ENCODE data around the gene CSNK2A2. TPM values are rescaled to one million over a fixed set of nuclear protein-coding genes. Genes with fewer than 3 reads are reported as not detected.

CSNK2A2 gene
- total and polyA plus RNA-seq, 2 of the 8 experiments (the other 6 are each of a cell fraction or from before 2014, with no cell fraction given), result 37.9 to 128 TPM

GRCh38 chr16:58124601-58124915 lies 73.3 kb downstream of the CSNK2A2 start:
- no peak overlapping the region for H3K4me3 ChIP-seq (ENCODE audit: extremely low read depth in 1 of 4, insufficient read depth in 2 of 4, low read depth in 3 of 4, low read length in 4 of 4)
- no peak overlapping the region for H4K91ac ChIP-seq (replicated peaks; ENCODE audit: insufficient read length, low read length)
- peaks cover 11% of the 10 kb centered on the region; the same call in 1 of the 2 replicates for H3K79me1 ChIP-seq (ENCODE audit: low read depth, low read length)
- H3K9ac ChIP-seq (replicated peaks in 1 of 4; ENCODE audit: extremely low read depth in 1 of 4, low read depth in 3 of 4, low read length in 3 of 4), result no peak overlapping the region
- CTCF ChIA-PET (ENCODE audit: partially characterized antibody), result interaction anchor here (1.5 to 19.7 kb wide), 2 partner anchors 15 to 94 kb away, joined by 4 to 362 read pairs; partner anchors contain the start of gene MMP15
- no peaks in the 10 kb centered on the region for H3K9me3 ChIP-seq (ENCODE audit: insufficient read depth in 2 of 2, low read depth in 1 of 2, low read length in 1 of 2)
- no peak overlapping the region for H2BK15ac ChIP-seq (ENCODE audit: low read length)
- 94% methylated on average over 1 of the region's 1 CpG; no CpG with 5 or more reads in 1 of the 2 experiments for WGBS, 2 experiments (ENCODE audit: extremely low coverage in 1 of 2, insufficient coverage in 1 of 2, insufficient read length in 1 of 2, insufficient replicate concordance in 2 of 2, low coverage in 1 of 2, low lambda C conversion rate in 2 of 2, missing lambda C conversion rate in 1 of 2)
- no peak overlapping the region for H3K56ac ChIP-seq (replicated peaks; ENCODE audit: insufficient read length, low read depth, low read length)
- DNase-seq (ENCODE audit: low read depth in 1 of 2, low spot score in 2 of 2), result no peak
- H2BK5ac ChIP-seq (ENCODE audit: low read depth, low read length), result no peak overlapping the region
- H2BK12ac ChIP-seq (ENCODE audit: low read depth, low read length), result no peak overlapping the region
- H3K36me3 ChIP-seq (ENCODE audit: control insufficient read depth in 2 of 4, insufficient read depth in 4 of 4, low read length in 3 of 4), result no peaks in the 10 kb centered on the region
- H2AFZ ChIP-seq (ENCODE audit: low read length), result no peak overlapping the region
- no peak overlapping the region for H4K5ac ChIP-seq (ENCODE audit: insufficient read length, low read depth, low read length)
- no peaks in the 10 kb centered on the region for H3K27me3 ChIP-seq (replicated peaks in 1 of 4; ENCODE audit: control insufficient read depth in 3 of 4, extremely low read depth in 1 of 4, insufficient read depth in 3 of 4, low read length in 3 of 4)
- no peak overlapping the region for H3K14ac ChIP-seq (ENCODE audit: insufficient read length)
- peaks cover 39 to 40% of the 10 kb centered on the region in 2 experiments for H4K20me1 ChIP-seq (replicated peaks in 1 of 2; ENCODE audit: control insufficient read depth in 1 of 2, insufficient read depth in 2 of 2, low read length in 2 of 2)
- H2AK5ac ChIP-seq (ENCODE audit: low read depth, low read length), result no peak overlapping the region
- peaks cover 4% of the 10 kb centered on the region; the same call in 1 of the 2 replicates for H3K23me2 ChIP-seq (ENCODE audit: low read depth, low read length)
- no peak overlapping the region for H3K27ac ChIP-seq (ENCODE audit: low read depth, low read length)
- H2BK20ac ChIP-seq (ENCODE audit: low read length), result no peak overlapping the region
- H3K4me1 ChIP-seq (replicated peaks in 1 of 4; ENCODE audit: control insufficient read depth in 3 of 4, insufficient read depth in 4 of 4, low read length in 3 of 4), result peaks cover 4 to 16% (median 5%) of the 10 kb centered on the region in 4 experiments; a peak in 4 of 7 replicates
- no peak overlapping the region for H2BK120ac ChIP-seq (replicated peaks; ENCODE audit: low read depth, low read length)
- no peak overlapping the region for H3K23ac ChIP-seq (ENCODE audit: insufficient read length)
- TF ChIP-seq FOSL1 (IDR thresholded peaks at IDR 0.05; ENCODE audit: insufficient read depth, low read depth, low read length) (no peak), TAF1 (IDR thresholded peaks at IDR 0.05; ENCODE audit: low read depth, low read length) (no peak), CTBP2 (IDR thresholded peaks at IDR 0.05; ENCODE audit: borderline replicate concordance, insufficient read depth, insufficient read length, low read length) (no peak), TAF7 (optimal IDR thresholded peaks at IDR 0.05; ENCODE audit: borderline replicate concordance, low read depth, low read length) (no peak), KDM5A (IDR thresholded peaks at IDR 0.05; ENCODE audit: low read length) (no peak), SP2 (IDR thresholded peaks at IDR 0.05; ENCODE audit: low read length) (no peak), GABPA (IDR thresholded peaks at IDR 0.05; ENCODE audit: borderline replicate concordance, insufficient read depth, low read length) (no peak)
- POLR2A ChIA-PET (ENCODE audit: partially characterized antibody), result no interaction called here
- H3K4me2 ChIP-seq (ENCODE audit: insufficient read depth in 1 of 2, low read depth in 2 of 2, low read length in 2 of 2), result no peak overlapping the region
- peaks cover 18 to 82% of the 10 kb centered on the region in 2 experiments for H3K79me2 ChIP-seq (ENCODE audit: control insufficient read depth in 1 of 2, insufficient read depth in 2 of 2, low read length in 2 of 2)
- no peak overlapping the region for H3K18ac ChIP-seq (ENCODE audit: extremely low read depth, low read length)
- H3K4ac ChIP-seq (replicated peaks; ENCODE audit: insufficient read length, low read depth, low read length), result no peak overlapping the region
- no peak for FAIRE-seq
- H4K8ac ChIP-seq (ENCODE audit: extremely low read depth, insufficient read depth, low read length), result no peak overlapping the region; the same call in 1 of the 2 replicates

Measured in H1 (cell line).